HG03378 (cell line): ENCODE measurements around the gene MYZAP.

Source experiments
- ATAC-seq: cut with Tn5 transposase; IDR thresholded peaks from one replicate; pipeline ENCODE4 v1.9.1; 2021; ENCODE audit warnings: mild to moderate bottlenecking, moderate library complexity; ENCODE audit not compliant: unreplicated experiment

MYZAP gene

DNA sequence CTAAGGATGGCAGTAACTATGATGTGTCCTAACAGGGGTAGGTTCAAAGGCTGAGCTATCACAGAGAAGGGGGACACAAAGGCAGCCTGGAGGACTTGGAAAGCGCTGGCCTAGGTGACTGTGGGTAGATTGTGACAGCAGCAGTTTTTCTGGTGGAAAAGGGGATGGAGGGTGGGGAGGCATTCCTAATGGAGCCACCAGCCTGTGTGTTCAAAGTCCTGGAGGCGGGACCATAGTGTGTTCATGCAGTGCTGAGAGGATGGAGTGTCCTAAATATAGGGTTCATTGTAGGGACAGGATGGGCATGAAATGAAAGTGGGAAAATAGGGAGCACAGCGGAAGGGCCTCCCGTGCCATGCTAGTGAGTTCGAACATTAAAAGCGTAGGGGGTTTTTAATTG, 63.3 kb downstream of the MYZAP start:
- no peak for ATAC-seq

- ATAC-seq, result no peak
Measured at GRCh38 chr15:57655809-57656208, 64.1 kb downstream of the MYZAP start.

GRCh38 chr15:57656434-57656833, 64.7 kb downstream of the MYZAP start:
- no peak for ATAC-seq

DNA sequence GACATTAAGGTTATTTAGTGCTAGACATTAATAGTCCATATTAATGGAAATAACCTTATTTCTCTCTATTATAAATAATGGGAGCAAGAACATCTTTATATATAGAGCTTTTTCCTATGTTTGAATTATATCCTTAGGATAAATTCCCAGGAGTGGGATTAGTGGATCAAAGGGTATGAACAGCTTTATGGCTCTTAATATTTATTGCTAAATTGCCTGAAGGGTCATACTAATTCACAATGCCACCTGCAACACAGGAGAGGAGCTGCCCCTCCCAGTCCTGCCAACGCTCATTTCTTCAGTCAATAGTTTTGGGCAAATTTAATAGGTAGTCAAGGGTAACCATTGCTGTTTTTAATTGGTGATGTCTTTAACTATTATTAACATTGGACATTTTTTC, 65.9 kb downstream of the MYZAP start:
- no peak for ATAC-seq

GRCh38 chr15:57662091-57662744, 70.5 kb downstream of the MYZAP start:
- no peak for ATAC-seq

DNA sequence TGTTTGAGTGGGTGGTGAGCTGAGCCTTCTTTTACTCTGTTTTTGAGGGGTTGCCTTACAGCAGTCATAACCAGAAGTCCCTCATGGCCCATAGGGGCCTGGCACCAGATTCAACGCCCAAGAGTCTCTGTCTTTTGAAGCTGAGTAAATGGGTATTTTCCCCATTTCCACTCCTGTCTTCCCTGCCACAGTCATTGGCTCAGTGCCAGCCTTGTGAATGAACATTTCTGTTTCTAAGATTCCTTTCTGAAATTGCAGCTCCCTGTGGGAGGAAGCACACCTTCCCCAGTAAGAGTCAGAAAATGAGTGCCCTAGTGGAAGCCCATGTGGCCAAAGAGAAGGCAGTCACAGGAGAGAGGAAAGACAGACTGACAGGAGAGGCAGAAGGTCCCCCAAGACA, 71.1 kb downstream of the MYZAP start:
- ATAC-seq, result no peak

DNA sequence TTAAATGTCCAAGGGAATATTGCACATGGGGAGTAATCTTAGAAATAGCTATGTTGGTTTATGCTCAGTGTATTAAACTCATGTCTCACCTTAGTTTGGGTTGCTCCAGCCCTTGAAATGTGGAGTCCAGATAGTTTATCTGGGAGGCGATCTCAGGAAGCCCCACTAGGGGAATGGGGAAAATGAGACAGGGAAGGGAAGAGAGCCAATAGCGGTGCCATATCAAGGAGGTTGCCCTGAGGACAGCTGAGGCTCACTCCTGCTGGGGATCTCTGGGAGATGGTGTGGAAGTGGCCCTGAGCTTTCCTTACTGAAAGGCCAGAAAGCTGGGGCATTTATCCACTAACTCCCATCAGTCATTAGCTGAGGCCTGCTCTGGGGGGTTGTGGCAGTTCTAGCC, 71.6 kb downstream of the MYZAP start:
- no peak for ATAC-seq

DNA sequence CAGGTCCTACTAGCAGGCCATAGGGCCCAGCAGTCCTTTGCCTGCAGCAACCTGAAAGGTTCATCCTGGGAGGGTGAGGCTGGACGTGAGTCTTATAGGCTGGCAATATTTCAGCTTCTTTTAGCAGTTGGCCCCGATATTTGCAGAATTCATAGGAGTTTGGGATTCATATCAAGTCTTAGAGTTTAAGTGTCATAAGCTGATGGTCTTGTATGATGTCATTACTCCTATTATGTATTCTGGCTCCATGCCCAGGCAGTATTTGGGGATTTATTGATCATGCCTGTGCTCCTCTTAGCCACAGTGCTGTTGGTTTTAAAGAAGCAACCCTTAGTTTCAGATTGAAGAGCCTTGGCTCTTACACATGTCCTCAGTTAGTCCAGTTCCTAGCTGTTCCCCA, 73.5 kb downstream of the MYZAP start:
- no peak for ATAC-seq

DNA sequence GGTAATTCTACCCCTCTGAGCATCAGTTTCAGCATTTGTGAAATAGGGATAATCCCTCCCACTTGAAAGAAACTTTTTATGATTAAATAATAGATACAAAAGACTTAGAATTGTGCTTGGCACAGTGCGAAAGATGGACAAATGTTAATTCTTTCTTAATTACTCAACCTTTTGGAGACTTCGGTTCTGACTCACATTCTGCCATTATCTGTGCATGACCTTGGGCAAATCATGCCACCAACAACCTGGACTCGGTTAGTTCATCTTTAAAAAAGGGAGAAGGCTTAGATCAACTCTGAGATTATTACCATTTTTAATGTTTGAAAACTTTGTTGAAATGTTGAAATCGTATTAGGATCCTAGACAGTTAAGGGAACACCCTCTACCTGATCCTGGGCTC, 74.2 kb downstream of the MYZAP start:
- ATAC-seq, result no peak

GRCh38 chr15:57667171-57667849, 75.6 kb downstream of the MYZAP start:
- no peak for ATAC-seq

DNA sequence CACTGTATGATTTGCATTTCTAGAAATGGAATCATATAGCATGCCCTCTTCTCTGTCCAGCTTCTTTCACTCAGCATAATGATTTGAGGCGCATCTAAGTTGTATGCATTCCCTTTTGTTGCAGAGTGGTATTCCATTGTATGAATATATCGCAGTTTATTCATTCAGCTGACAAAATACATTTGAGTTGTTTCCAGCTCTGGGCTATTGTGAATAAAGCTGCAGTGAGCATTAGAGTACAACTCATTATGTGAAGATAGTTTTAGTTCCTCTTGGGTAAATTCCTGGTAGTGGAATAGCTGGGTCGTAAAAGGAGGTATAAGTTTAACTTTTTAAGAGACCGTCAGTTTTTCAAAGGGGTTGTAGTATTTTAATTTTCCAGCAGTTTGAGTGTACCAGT, 76.3 kb downstream of the MYZAP start:
- no peak for ATAC-seq

GRCh38 chr15:57671636-57672035, 79.9 kb downstream of the MYZAP start:
- ATAC-seq, result no peak

DNA sequence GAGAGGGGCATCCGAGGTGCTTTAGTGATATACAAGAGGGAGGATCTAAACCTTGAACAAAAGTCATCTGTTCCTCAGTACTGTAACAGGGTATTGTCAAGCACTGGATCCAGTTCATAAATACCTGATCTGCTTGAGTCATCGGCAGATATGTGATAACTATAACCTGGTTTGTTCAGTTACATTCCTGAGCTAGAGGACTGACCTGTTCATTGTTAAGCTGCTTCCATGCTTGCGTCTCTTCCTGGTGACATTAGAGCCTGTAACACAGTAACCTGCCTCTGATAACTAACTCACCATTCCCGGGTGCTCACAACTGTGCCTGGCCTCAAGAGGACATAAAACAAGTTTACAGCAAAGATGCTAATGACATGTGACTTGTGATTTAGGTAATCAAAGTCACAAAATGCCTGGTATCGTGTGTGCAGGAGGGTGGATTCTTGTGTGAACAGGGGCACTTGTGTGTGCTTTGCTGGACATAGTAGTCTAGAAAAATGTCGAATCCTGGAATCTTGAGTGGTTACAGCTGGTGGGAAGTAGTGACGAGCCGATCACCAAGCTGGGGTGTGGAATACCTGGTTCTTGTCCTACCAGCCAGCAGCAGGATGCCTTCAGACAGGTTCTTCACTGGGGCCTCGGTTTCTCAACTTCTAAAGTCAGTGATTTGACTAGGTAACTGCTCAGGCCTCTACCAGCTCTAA, 83.9 kb downstream of the MYZAP start:
- ATAC-seq, result no peak

- ATAC-seq, result no peak
Measured at GRCh38 chr15:57676585-57676984, 84.9 kb downstream of the MYZAP start.

GRCh38 chr15:57677204-57677603, 85.5 kb downstream of the MYZAP start:
- ATAC-seq, result no peak

DNA sequence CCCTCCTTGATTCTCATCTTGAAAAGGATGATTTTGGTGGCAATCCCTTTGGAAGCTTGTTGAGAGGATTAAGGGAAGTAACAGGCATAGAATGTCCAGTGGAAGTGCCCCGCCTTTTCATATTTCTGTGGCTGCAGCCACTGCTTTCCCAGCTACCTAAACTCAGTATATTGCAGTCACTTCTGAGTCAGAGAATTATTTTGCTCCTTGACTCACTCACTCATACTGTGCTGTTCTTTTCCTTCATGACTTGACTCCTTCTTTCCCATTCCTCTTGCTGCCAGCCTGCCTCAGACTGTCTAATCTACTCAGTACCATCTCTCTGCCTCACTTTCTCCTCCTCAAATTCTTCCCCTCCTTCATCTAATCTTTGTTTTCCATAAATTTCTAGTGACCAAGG, 88.3 kb downstream of the MYZAP start:
- ATAC-seq, result no peak

- no peak for ATAC-seq
Measured at GRCh38 chr15:57681011-57681410, 89.3 kb downstream of the MYZAP start.

GRCh38 chr15:57683481-57683880, 91.8 kb downstream of the MYZAP start:
- ATAC-seq, result no peak

DNA sequence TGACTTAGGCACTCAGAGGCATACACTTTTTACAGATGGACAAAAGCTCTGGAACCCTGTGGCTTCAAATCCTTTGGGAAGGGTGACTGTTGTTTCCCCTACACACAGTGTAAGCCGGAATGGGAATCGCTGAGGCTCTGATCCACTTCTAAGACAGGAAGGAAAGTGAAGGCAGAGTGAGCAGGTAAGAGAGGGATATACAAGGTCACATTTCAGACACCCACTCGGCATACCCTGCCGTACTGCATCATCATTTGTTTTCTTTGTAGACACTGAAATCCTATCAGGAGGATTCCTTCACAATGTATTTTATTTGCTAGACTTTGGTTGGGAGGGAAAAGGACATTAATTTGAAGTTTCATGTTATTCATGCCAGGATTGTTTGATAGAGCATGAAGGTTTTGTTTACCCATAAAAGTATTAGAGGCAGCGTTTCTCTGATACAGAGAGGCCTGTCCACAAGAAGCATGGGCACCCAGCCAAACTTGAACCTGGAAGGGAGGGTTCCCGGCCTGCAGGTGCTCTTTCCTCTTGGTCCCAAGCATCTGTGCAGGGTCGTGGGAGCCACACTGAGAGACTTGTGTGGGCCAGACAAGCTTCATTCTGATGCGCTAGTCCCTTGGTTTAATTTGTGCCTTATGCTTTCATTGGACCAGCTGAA, 92.9 kb downstream of the MYZAP start:
- no peak for ATAC-seq

DNA sequence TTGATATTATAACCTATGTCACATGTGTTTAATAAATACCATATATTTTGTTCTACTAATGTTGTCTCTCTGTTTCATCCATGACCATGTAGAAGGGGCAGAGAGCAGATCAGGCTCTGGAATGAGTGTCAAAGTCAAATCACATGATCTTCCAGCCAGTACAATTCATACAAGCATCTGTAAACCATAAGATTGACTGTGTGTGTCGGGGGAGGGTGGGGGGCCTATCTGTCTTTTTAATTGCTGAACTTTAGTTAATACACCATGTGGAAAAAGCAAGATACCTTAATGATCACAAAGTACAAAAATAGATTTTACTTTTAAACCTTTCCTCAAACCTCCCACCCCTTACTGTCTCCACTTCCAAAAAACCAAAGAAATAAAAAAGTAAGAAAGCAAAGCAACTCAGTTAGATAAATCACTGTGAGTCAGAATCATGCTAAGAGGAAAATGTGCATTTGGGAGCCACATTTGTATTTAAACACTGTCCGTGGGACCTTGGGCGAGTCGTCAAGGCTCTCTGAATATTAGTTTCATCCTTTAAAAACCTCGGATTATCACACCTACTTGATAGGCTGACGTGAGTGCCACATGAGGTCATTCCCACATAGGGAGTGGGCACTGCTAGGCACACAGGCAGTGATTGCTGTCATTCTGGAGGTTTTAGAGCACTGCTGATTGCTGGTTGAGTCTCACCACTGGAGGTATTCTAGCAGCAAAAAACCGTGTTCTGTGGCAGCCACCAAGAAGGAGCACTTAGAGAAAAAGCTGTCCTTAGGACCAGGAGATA, 93.8 kb downstream of the MYZAP start:
- no peak for ATAC-seq

GRCh38 chr15:57686657-57687056, 95.0 kb downstream of the MYZAP start:
- ATAC-seq, result no peak
